Caco-2 (cell line): ENCODE data around the gene DCUN1D1. TPM values are rescaled to one million over a fixed set of nuclear protein-coding genes. Genes with fewer than 3 reads are reported as not detected.

Experiments used
- BruUV-seq: library from RNA; stranded (reverse); fragments of 400-500 nt; replicated peaks from 2 replicates; lab custom pipeline; 2021; lab: Mats Ljungman, UMichigan
- CTCF ChIA-PET: fragments of 300-600 bp; sonication (Branson Sonifier 250); formaldehyde crosslinking; loops from one replicate; lab custom pipeline; 2022; ENCODE audit warnings: antibody characterized with exemption; lab: Charles Lee
- POLR2A ChIA-PET: fragments of 300-600 bp; sonication (Branson Sonifier 250); formaldehyde crosslinking; loops from one replicate; lab custom pipeline; 2022; ENCODE audit warnings: antibody characterized with exemption; lab: Charles Lee
- DNase-seq, 2 experiments: peaks; one replicate each; pipeline versions ENCODE4 v3.0.0 to v3.0.0-alpha.2; 2020 to 2022
- H3K27me3 ChIP-seq: replicated peaks from 2 replicates; pipeline ENCODE4 v1.6.0; 2011; ENCODE audit warnings: low read length; ENCODE audit not compliant: control insufficient read depth, insufficient read depth
- H3K36me3 ChIP-seq: 2 replicates; pipeline ENCODE4 v1.5.1; 2011; ENCODE audit warnings: low read length; ENCODE audit not compliant: control insufficient read depth, insufficient read depth
- H3K4me1 ChIP-seq: fragments of 250-450 bp; sonication (Bioruptor Pico); 2 replicates; pipeline ENCODE4 v1.5.1; 2020; ENCODE audit warnings: mild to moderate bottlenecking
- H3K4me3 ChIP-seq: 2 replicates; pipeline ENCODE4 v1.5.1; 2011; ENCODE audit warnings: low read depth, mild to moderate bottlenecking, control low read depth, low read length
- H3K9me3 ChIP-seq: fragments of 250-450 bp; sonication (Bioruptor Pico); 2 replicates; pipeline ENCODE4 v1.5.1; 2020; ENCODE audit warnings: mild to moderate bottlenecking, moderate library complexity
- H3K27ac Mint-ChIP-seq: one replicate; pipeline ENCODE4 v1.8.0; 2022; ENCODE audit warnings: mixed read lengths; ENCODE audit not compliant: unreplicated experiment
- H3K27me3 Mint-ChIP-seq: one replicate; pipeline ENCODE4 v1.8.0; 2022; ENCODE audit warnings: mixed read lengths; ENCODE audit not compliant: insufficient read depth, unreplicated experiment
- H3K36me3 Mint-ChIP-seq: one replicate; pipeline ENCODE4 v1.8.0; 2022; ENCODE audit warnings: mild to moderate bottlenecking, mixed read lengths; ENCODE audit not compliant: insufficient read depth, unreplicated experiment
- H3K4me1 Mint-ChIP-seq: one replicate; pipeline ENCODE4 v1.8.0; 2022; ENCODE audit warnings: low read depth, mixed read lengths; ENCODE audit not compliant: unreplicated experiment
- H3K4me3 Mint-ChIP-seq: one replicate; pipeline ENCODE4 v1.8.0; 2022; ENCODE audit warnings: mild to moderate bottlenecking, moderate library complexity, mixed read lengths; ENCODE audit not compliant: unreplicated experiment
- H3K9me3 Mint-ChIP-seq: one replicate; pipeline ENCODE4 v1.8.0; 2022; ENCODE audit warnings: mixed read lengths; ENCODE audit not compliant: unreplicated experiment
- intact Hi-C: fragments of 100-400 bp; cut with micrococcal nuclease; formaldehyde crosslinking; loops from one replicate; pipeline ENCODE4 v1.10.0; 2022; ENCODE audit not compliant: unreplicated experiment
- total RNA-seq: library from RNA; stranded (reverse); gene quantifications from 2 replicates; pipeline ENCODE4 v1.2.3, GENCODE V29; 2022
- TF ChIP-seq, protein P1 (sequence below), 2 experiments: fragments of 200-600 bp in 1 of 2; IDR thresholded peaks; 1 replicate in 1 of 2; 2 replicates in 1 of 2; pipeline versions ENCODE4 v1.5.1 to v1.8.0; 2011 to 2022; ENCODE audit warnings: antibody characterized with exemption in 1 of 2, control low read depth in 1 of 2, inconsistent platforms in 1 of 2, low read depth in 1 of 2, low read length in 1 of 2, mild to moderate bottlenecking in 1 of 2, moderate library complexity in 1 of 2; ENCODE audit not compliant: insufficient read depth in 1 of 2, severe bottlenecking in 1 of 2, unreplicated experiment in 1 of 2

DCUN1D1 gene
- total RNA-seq, 1 experiment from 2014 or later: 51.2 TPM

DNA sequence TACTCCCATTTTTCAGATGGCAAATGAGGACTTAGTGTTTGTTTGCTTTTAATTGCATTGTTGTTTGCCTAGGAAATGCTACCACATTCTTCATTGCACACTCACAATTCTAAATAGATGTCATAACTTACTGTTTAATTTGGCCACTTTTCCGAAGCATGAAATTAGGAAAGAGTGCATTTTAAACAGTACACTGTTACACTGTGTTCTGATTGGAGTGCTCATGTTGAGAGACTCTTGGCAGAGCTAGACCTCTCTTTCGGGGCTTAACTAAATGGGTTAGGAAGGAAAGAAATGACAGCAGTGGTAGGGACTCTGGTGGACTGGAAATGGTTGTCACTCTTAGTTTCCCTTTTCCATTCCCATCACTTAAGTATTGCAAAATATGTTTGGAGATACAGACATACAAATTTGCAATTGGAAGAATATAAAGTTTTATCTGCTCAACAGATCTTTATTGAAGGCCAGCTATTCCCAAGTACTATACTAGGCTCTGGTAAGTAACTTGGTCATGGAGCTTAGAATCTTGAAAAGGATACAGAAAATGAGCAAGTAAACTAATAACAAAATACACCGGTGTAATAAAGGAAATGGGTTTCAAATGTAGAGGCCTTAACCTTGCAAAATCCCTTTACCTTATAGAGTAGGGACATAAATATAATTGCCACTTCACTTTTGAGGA is 90.2 kb downstream of the DCUN1D1 start:
- no peak for DNase-seq
- intact Hi-C loops: no loop called here
- no peaks in the 10 kb centered on the region for H3K4me1 Mint-ChIP-seq
- no peaks in the 10 kb centered on the region for H3K27me3 Mint-ChIP-seq
- POLR2A ChIA-PET: no interaction called here
- Histone ChIP-seq H3K9me3 (no peaks in the 10 kb centered on the region), H3K27me3 (no peaks in the 10 kb centered on the region), H3K36me3 (no peaks in the 10 kb centered on the region; the same call in 1 of the 2 replicates), H3K4me1 (no peaks in the 10 kb centered on the region), H3K4me3 (no peak overlapping the region)
- H3K4me3 Mint-ChIP-seq: no peak overlapping the region
- H3K9me3 Mint-ChIP-seq: no peaks in the 10 kb centered on the region
- BruUV-seq: no TSS peak
- TF ChIP-seq, protein P1, sequence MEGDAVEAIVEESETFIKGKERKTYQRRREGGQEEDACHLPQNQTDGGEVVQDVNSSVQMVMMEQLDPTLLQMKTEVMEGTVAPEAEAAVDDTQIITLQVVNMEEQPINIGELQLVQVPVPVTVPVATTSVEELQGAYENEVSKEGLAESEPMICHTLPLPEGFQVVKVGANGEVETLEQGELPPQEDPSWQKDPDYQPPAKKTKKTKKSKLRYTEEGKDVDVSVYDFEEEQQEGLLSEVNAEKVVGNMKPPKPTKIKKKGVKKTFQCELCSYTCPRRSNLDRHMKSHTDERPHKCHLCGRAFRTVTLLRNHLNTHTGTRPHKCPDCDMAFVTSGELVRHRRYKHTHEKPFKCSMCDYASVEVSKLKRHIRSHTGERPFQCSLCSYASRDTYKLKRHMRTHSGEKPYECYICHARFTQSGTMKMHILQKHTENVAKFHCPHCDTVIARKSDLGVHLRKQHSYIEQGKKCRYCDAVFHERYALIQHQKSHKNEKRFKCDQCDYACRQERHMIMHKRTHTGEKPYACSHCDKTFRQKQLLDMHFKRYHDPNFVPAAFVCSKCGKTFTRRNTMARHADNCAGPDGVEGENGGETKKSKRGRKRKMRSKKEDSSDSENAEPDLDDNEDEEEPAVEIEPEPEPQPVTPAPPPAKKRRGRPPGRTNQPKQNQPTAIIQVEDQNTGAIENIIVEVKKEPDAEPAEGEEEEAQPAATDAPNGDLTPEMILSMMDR (IDR thresholded peaks at IDR 0.05; ENCODE audit: insufficient read depth in 1 of 2, low read depth in 1 of 2, low read length in 1 of 2, severe bottlenecking in 1 of 2, unreplicated experiment in 1 of 2): no peak
- CTCF ChIA-PET: no interaction called here
- peaks cover 11% of the 10 kb centered on the region for H3K36me3 Mint-ChIP-seq
- H3K27ac Mint-ChIP-seq: no peak overlapping the region

Other genes starting within 250 kb of the DCUN1D1 start
- gene ATP11B, start 187.0 kb downstream of the DCUN1D1 start, total RNA-seq: 54.5 and 58.1 TPM in 2 replicates
- gene MCCC1, start 119.0 kb upstream of the DCUN1D1 start, total RNA-seq: 26.2 and 42.8 TPM in 2 replicates
- 6.0 and 12.3 TPM in 2 replicates for gene LAMP3, start 182.2 kb upstream of the DCUN1D1 start, total RNA-seq